ENCODE data around the gene LCE3D.
"Not testable (repeated sequence)": the region's sequence is repeated elsewhere in the genome, so short reads cannot be mapped to it uniquely, and the experiment has no call there.

LCE3D gene

GRCh38 chr1:152548358-152548757, 32.0 kb downstream of the LCE3D start:
- H3K4me3 ChIP-seq (ENCODE audit: low read depth, low read length); POLR2A ChIA-PET; H3K4me1 ChIP-seq (ENCODE audit: control insufficient read depth, insufficient read depth, low read length); H3K27ac ChIP-seq (ENCODE audit: extremely low read depth, low read depth, low read length); H3K9me3 ChIP-seq (ENCODE audit: control insufficient read depth, insufficient read depth, low read depth, low read length); H3K36me3 ChIP-seq (ENCODE audit: control insufficient read depth in 2 of 2, insufficient read depth in 1 of 2, low read length in 2 of 2): not testable (repeated sequence)
- CTCF ChIA-PET = interaction anchor here (1.3 kb wide), 1 partner anchor 12 kb away, joined by 3 read pairs; no protein-coding TSS in a partner anchor
- TF ChIP-seq SCRT1 (tag by site-specific recombination; IDR thresholded peaks at IDR 0.05; ENCODE audit: borderline replicate concordance) (peak; percentile 62), SCRT2 (tag by site-specific recombination; IDR thresholded peaks at IDR 0.05) (peak; percentile 69)

- no peaks in the 10 kb centered on the region for H3K36me3 ChIP-seq (ENCODE audit: control insufficient read depth in 2 of 2, insufficient read depth in 1 of 2, low read length in 2 of 2)
- TF ChIP-seq INSM2 (tag by site-specific recombination; IDR thresholded peaks at IDR 0.05) = no peak
- no peak for TF ChIP-seq ZSCAN4 (tag by site-specific recombination; IDR thresholded peaks at IDR 0.05)
- no peak for TF ChIP-seq ZNF830 (tag by site-specific recombination; IDR thresholded peaks at IDR 0.05; ENCODE audit: low read depth)
- no peak for TF ChIP-seq MEIS1 (CRISPR knock-in tag; IDR thresholded peaks at IDR 0.05; ENCODE audit: borderline replicate concordance)
- TF ChIP-seq ZBTB49 (tag by site-specific recombination; IDR thresholded peaks at IDR 0.05; ENCODE audit: low read depth) = no peak
- TF ChIP-seq ZNF324 (tag by site-specific recombination; IDR thresholded peaks at IDR 0.05) = no peak
- H3K4me1 ChIP-seq (ENCODE audit: control insufficient read depth, insufficient read depth, low read length) = no peaks in the 10 kb centered on the region
- ChIA-PET CTCF (interaction anchor here (0.7 kb wide), 1 partner anchor 13 kb away, joined by 3 read pairs; no protein-coding TSS in a partner anchor), POLR2A (no interaction called here)
- H3K27ac ChIP-seq (ENCODE audit: extremely low read depth, low read depth, low read length) = no peak overlapping the region
- no peaks in the 10 kb centered on the region for H3K9me3 ChIP-seq (ENCODE audit: control insufficient read depth, insufficient read depth, low read depth, low read length)
- no peak overlapping the region for H3K4me3 ChIP-seq (ENCODE audit: low read depth, low read length)
Measured at GRCh38 chr1:152546704-152547103, 33.6 kb downstream of the LCE3D start.

GRCh38 chr1:152543820-152544219, 36.5 kb downstream of the LCE3D start:
- POLR2A ChIA-PET = no interaction called here
- no peaks in the 10 kb centered on the region for H3K36me3 ChIP-seq (ENCODE audit: control insufficient read depth in 2 of 2, insufficient read depth in 1 of 2, low read length in 2 of 2)
- CTCF ChIA-PET = interaction anchor here (1.0 to 1.5 kb wide), 4 partner anchors 9 to 196 kb away, joined by 3 to 8 read pairs (median 4); no protein-coding TSS in a partner anchor
- TF ChIP-seq ZNF571 (tag by site-specific recombination; IDR thresholded peaks at IDR 0.05) (no peak), ZNF335 (tag by site-specific recombination; conservative IDR thresholded peaks at IDR 0.05) (no peak), TCF7L2 (IDR thresholded peaks at IDR 0.05; ENCODE audit: borderline replicate concordance, low read depth, low read length) (peak; percentile 29; the same call in 1 of the 2 replicates), SCRT2 (tag by site-specific recombination; IDR thresholded peaks at IDR 0.05) (peak; percentile 30; the same call in 1 of the 2 replicates), ZNF549 (tag by site-specific recombination; IDR thresholded peaks at IDR 0.05) (no peak)
- H3K9me3 ChIP-seq (ENCODE audit: control insufficient read depth, insufficient read depth, low read depth, low read length) = no peaks in the 10 kb centered on the region
- no peak overlapping the region for H3K4me3 ChIP-seq (ENCODE audit: low read depth, low read length)
- H3K27ac ChIP-seq (ENCODE audit: extremely low read depth, low read depth, low read length) = no peak overlapping the region
- H3K4me1 ChIP-seq (ENCODE audit: control insufficient read depth, insufficient read depth, low read length) = no peaks in the 10 kb centered on the region

GRCh38 chr1:152539901-152540300, 40.4 kb downstream of the LCE3D start:
- CTCF ChIA-PET = interaction anchor here (0.6 kb wide), 2 partner anchors 654 to 785 kb away, joined by 3 read pairs; no protein-coding TSS in a partner anchor
- Histone ChIP-seq H3K4me3 (ENCODE audit: low read depth, low read length) (no peak overlapping the region), H3K36me3 (ENCODE audit: control insufficient read depth in 2 of 2, insufficient read depth in 1 of 2, low read length in 2 of 2) (no peaks in the 10 kb centered on the region), H3K4me1 (ENCODE audit: control insufficient read depth, insufficient read depth, low read length) (no peaks in the 10 kb centered on the region), H3K27ac (ENCODE audit: extremely low read depth, low read depth, low read length) (no peak overlapping the region), H3K9me3 (ENCODE audit: control insufficient read depth, insufficient read depth, low read depth, low read length) (no peaks in the 10 kb centered on the region)
- POLR2A ChIA-PET = no interaction called here
- TF ChIP-seq ZNF214 (tag by site-specific recombination; IDR thresholded peaks at IDR 0.05; ENCODE audit: borderline replicate concordance) = no peak
- no peak for TF ChIP-seq ZNF768 (tag by site-specific recombination; IDR thresholded peaks at IDR 0.05)
- TF ChIP-seq ZNF701 (tag by site-specific recombination; IDR thresholded peaks at IDR 0.05) = no peak
- no peak for TF ChIP-seq ZXDB (tag by site-specific recombination; IDR thresholded peaks at IDR 0.05)
- TF ChIP-seq ZFP3 (tag by site-specific recombination; IDR thresholded peaks at IDR 0.05; ENCODE audit: low read depth) = no peak
- no peak for TF ChIP-seq ZNF266 (tag by site-specific recombination; IDR thresholded peaks at IDR 0.05; ENCODE audit: low read depth)
- TF ChIP-seq ZNF202 (tag by site-specific recombination; IDR thresholded peaks at IDR 0.05; ENCODE audit: borderline replicate concordance) = no peak
- no peak for TF ChIP-seq ZNF521 (tag by site-specific recombination; IDR thresholded peaks at IDR 0.05)
- no peak for TF ChIP-seq ZNF596 (tag by site-specific recombination; IDR thresholded peaks at IDR 0.05)
- no peak for TF ChIP-seq ZNF585B (tag by site-specific recombination; IDR thresholded peaks at IDR 0.05)
- no peak for TF ChIP-seq ZNF677 (tag by site-specific recombination; IDR thresholded peaks at IDR 0.05)

All from HEK293 (cell line).